Activated T-cell treated with anti-CD3 and anti-CD28 coated beads for 1 hour (primary cell): ENCODE data around the gene LTBP1.
"Not testable (repeated sequence)": the region's sequence is repeated elsewhere in the genome, so short reads cannot be mapped to it uniquely, and the experiment has no call there.

Source experiments
- DNase-seq: peaks from one replicate; pipeline ENCODE4 v3.0.0-alpha.2; 2020; ENCODE audit warnings: low read depth

LTBP1 gene

DNA sequence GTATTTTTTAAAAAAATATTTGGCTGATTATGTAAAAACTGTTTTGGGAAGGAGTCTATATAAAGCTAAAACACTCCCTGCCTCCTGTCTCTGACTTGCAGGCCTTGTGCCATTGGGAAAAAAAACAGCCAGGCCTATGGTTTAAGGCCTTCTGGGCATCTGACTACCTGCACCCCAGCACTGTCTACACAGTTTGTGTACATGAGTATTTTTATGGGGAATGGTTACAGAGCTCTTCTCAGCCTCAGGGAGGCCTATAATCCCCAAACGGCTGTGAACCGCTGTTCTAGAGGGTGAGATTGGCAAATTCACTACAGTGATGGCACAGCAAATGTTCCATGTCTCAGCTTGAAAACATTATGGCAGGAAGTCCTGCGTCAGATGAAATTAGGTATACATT is 96.1 kb downstream of the LTBP1 start:
- DNase-seq: no peak

DNA sequence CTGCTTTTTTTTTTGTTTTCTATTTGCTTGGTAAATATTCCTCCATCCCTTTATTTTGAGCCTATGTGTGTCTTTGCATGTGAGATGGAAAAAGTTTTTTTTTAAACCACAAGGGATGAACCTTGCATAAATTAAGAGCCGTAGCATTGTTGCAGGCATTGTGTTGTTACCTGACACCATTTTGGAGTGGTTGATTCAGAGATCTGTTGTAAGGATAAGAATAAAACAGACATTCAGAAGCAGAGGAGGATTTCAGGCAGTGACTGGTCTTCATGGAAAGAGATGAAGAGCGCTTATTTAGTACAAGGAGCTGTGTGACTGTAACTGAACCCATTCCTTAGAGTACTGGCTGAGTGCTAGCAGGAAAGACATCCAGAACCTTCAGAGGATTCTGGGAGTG is 101.2 kb downstream of the LTBP1 start:
- DNase-seq: no peak

DNA sequence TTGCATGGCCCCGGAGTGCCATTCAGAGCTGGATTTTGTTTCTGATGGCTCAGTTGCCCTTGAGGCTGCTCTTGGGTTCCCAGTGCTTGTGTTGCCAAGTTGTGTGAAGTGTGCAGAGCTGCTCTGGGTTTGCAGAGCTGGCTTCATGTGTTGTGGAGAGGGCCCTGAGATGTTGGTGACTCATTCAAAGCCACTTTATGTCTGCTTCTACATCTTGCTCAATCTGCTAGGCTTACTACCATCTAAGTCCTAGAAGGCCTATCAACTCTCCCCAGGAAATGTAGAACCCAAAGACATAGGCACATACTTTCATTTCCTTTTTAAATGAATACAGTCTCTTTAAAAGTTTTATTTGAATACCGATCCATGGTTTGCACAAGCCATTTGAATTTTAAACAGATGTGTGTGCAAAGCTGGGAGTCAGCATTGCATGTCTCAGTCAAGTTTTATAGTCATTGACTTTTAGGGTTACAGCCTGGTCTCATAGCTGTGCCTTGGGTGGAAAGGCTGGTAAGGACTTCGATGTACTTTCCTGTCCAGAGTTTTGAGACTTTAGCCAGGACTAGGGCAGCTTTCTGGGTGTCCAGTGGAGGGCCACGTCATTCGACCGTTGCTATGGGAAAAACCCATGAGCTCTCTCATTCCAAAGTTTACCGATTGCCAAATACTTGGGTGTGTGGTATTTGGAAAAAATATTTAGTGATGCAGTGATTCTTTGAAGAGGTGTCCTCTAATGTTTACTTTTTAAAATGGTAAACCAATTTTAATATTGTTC is 105.0 kb downstream of the LTBP1 start:
- no peak for DNase-seq

DNA sequence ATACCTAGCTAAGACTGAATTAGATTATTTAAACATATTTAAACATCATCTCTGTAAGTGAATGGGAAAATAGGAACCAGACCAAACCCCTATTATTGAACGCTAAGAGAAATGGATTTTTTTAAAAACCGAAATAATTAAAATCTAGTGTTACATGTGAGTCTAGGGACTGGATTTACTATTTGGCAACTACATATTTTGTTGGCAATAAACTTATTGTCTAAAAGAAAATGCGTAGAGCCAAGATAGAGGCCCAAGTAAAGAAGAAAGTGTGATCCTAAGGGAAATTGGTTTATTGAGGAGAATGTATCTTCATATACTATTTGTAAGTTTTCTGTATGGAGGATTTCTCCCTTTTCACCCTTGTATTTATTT is 105.6 kb downstream of the LTBP1 start:
- DNase-seq: no peak

DNA sequence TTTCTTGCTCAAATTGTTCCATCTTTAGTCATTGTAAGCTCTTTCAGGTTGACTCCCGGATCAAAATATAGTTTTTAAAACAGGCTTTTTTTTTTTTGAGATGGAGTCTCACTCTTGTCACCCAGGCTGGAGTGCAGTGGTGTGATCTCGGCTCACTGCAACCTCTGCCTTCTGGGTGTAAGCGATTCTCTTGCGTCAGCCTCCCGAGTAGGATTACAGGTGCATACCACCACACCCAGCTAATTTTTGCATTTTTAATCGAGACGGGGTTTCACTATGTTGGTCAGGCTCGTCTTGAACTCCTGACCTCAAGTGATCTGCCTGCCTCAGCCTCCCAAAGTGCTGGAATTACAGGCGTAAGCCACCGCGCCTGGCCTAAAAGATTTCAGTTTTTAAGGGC is 106.0 kb downstream of the LTBP1 start:
- DNase-seq: not testable (repeated sequence)

DNA sequence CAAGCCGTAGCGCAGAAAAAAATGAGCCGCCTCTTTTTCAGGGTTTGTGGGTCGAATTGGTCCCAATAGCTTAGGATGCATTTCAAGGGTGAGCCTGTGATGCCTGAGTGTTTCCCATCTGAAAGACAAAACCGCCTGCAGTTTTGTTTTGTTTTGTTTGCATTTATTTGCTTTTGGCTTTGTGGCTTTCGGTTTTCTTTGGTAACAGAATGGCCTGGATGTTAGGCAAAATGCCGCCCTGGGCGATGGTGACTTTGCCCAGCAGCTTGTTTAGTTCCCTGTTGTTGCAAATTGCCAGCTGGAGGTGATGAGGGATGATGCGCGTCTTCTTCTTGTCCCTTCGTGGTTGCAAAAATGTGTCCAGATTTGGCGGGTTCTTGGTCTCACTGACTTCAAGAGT is 109.4 kb downstream of the LTBP1 start:
- no peak for DNase-seq

DNA sequence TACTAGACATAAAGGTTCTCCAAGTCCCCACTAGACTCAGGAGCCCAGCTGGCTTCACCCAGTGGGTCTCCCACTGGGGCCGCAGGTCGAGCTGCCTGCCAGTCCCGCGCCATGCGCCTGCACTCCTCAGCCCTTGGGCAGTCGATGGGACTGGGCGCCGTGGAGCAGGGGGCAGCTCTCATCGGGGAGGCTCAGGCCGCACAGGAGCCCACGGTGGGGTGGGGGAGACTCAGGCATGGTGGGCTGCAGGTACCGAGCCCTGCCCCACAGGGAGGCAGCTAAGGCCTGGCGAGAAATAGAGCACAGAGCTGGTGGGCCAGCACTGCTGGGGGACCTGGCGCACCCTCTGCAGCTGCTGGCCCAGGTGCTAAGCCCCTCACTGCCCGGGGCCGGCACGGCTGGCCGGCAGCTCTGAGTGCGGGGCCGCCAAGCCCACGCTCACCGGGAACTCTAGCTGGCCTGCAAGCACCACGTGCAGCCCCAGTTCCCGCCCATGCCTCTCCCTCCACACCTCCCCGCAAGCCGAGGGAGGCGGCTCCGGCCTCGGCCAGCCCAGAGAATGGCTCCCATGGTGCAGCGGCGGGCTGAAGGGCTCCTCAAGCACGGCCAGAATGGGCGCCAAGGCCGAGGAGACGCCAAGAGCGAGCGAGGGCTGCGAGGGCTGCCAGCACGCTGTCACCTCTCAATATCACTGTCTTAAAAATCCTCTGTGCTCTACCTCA is 110.7 kb downstream of the LTBP1 start:
- not testable (repeated sequence) for DNase-seq

DNA sequence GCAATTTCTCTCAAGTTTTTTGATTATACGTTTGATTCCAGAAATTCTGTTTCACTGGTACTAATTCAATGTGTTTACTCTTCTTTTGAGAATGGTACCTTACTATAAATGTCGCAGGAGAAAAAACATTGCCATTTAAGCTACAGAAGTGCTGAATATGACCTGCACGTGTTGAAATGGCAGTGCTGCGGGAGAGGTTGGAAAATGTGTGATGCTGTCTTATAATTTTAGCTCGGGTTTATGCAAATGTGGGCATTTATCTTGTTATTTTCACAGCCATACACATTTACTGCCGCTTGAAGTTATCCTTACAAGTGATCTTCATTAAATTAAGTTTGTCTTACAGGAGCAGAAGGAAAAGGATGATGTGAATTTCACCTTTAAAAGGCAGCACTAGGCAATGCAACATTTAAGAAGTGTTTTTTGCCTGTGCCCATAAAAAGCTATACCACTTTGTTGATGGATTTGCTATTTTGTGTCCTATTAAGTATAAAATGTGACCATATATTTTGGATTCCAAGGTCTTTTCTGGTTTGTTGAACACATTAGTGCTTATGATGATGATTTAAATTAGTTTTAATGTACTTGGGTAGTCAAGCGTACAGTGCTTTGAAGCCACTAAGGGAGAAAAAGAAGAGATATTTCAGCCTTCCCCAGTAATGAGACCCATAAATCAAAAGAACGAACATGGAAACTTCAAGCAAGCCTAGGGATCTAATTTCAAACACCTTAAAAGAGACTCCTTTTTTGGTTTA is 112.1 kb downstream of the LTBP1 start:
- no peak for DNase-seq

DNA sequence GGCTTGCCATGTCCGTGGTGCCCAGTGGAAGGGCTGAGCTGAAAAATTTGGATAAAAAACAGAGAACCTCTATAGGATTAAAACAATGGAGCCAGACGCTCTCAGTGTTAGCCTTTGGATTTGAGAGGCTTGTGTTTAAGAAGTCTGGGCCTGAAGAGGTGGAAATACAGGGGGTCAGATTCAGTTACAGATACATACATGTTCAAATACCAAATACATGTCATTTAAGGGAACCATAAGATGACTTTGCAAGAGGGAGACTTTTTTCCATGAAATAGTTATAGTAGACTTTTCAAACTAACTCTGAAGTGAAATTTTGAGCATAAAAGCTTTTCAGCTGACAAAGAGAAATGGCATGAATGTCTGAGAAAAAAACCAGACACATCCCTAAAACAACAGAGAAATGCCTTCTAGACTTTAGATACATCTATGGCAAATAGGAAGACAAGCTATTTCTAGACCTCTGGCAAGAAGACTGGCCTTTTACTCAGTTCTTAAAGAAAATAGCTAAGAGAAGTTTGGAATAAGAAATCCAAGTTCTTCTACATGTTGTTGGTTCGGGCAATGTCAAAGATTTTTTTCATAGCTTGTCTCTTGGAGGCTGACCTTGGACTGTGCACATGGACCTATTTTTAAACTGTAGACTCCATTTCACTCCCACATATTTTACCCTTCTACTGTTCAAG is 112.9 kb downstream of the LTBP1 start:
- no peak for DNase-seq

DNA sequence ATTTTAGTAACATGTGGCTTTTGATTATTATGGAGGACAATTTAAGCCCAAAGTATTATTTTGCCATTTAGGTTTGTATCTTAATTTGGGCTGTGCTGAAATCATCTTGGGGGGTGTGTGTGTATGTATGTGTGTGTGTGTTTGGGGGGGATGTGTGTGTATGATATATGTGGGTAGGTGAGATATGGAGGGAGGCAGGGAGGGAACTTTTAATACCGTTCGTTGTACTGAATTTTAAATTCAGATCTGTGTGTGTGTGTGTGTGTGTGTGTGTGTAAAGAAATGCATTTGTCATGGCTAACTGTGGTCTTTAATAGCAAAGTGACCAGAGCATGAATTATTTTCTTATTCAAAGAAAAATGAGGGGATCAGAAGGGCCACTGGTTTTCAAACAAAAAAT is 113.7 kb downstream of the LTBP1 start:
- DNase-seq: no peak

DNA sequence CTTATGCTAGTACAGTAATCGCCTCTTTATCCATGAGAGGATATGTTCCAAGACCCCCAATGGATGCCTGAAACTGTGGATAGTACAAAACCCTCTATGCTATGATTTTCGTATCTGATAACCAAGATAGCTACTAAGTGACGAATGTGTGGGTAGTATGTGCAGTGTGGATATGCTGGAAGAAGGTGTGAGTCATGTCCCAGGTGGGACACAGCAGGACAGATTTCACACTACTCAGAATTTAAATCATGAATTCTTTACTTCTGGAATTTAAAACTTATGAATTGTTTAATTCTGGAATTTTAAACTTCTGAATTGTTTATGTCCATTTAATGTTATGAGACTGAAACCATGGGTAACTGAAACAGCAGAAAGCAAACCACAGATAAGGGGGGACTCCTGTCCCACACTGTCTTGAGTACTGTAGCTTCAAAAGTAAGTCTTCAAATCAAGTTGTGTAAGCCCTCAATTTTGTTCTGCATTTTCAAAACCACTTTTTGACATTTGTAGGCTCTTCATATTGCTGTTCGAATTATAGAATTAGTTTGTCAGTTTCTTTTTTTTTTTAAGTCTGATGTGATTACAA is 116.0 kb downstream of the LTBP1 start:
- DNase-seq: no peak

DNA sequence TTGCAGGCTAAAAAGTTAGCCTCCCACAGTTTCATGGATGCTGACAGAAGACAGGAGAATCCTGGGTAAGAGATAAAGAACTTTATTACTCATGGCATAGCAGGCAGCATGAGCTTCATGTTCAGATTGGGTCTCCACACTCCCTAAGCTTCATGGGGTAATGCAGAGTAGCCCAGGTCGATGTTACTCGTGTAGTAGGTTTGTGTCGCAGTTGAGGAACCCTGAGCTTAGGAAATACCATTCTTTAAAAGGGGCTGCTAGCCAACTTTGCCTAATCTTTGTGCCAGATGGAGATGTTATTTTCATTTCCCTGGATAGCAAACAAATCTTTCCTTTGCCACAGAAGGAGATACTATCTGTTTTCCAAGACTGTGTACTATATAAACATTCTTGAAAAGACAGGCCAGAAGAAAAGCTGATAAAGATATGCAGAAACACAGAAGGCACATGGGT is 117.6 kb downstream of the LTBP1 start:
- no peak for DNase-seq

DNA sequence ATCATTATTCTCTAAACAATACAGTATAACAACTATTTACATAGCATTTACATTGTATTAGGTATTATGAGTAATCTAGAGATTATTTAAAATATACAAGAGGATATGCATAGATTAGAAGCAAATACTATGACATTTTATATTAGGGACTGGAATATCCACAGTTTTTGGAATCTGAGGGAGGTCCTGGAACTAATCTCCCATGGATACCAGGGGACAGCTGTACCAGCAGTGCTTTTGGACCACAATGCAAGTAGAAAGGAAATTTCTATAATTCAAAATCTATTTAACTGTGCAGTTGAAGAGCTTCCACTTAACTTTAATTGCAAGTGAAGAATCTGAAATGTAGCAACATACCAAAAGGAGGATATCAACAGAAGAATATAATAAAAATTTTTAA is 120.8 kb downstream of the LTBP1 start:
- no peak for DNase-seq

DNA sequence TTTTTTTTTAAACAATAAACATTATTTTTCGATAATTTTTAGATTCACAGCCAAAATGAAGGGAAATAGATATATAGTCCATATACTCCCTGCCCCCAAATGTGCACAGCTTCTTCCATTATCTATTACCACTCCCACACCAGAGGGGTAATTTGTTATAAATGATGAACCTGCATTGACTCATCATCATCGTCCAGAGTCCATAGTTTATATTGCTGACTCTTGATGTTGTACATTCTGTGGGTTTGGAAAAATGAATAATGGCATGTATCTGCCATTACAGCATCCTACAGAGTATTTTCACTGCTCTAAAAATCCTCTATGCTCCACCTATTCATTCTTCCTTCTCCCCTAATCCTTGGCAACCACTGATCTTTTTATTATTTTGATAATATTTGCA is 121.5 kb downstream of the LTBP1 start:
- no peak for DNase-seq

DNA sequence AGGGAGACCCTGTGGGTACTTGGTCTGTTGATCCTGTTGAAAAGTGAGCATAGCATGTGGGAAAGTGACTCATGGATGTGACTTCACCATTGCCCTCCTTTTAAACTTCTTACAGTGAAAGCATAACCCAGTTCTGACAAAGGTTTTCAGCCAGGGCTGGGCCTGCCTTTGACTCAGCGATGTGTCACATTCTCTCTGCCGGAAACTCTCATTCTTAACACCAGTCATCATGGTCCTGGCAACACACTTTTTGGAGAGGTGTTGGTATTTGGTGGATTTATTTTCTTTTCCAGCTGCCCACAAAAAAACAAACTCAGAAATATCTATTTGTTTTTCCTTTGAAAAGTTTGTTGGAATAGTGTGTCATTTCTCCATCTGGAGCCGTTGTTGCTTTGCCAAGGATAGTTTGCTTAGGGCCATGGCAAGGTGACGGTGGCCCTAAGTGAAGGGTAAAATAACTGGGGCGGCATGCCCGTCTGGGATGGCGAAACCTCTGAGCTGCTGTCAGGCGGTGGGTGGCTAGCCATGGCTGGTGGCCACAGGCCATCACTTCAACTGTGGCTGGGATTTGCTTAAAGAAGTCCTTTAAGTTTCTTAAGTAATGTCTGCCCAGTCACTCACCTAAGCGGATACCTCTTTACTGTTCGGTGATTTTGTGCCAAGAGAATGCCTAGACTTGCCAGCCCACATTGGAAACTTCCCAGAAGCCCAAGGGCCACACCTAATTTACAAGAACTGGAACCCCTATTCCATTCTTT is 123.3 kb downstream of the LTBP1 start:
- DNase-seq: no peak

DNA sequence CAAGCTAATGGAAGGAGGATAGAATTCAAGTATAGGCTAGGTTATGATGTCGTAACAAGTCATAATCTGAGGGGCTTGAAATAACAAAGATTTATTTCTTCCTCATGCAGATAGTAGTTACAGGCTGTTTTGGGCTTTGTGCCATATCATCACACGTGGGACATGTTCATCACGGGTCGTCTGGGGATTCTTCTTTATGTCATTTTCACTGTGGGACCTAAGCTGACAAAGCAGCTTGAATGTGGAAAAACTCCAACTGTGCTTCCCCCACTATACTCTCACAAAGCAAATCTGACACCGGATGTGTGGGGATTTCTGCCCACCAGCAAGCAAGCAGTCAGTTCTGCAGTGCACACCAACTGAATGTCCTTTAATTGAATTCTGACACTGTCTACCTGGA is 124.8 kb downstream of the LTBP1 start:
- no peak for DNase-seq

DNA sequence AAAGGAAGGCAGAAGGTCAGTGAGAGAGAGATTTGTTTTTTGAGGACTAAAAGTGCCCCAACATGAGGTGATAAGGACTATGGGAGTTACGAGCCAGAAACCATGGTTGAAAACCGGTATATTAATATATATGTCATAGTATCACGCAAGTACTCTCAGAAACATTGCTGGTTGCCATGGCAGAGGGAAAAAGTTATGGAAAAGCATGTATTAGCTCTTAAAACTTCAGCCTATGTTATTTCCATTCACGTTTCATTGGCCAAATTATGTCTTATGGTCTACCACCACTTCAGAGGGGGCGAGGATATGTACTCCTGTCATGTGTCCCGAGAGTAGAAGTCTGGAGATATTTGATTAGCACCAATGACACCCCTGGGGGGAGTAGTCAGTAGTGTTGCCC is 125.9 kb downstream of the LTBP1 start:
- no peak for DNase-seq

DNA sequence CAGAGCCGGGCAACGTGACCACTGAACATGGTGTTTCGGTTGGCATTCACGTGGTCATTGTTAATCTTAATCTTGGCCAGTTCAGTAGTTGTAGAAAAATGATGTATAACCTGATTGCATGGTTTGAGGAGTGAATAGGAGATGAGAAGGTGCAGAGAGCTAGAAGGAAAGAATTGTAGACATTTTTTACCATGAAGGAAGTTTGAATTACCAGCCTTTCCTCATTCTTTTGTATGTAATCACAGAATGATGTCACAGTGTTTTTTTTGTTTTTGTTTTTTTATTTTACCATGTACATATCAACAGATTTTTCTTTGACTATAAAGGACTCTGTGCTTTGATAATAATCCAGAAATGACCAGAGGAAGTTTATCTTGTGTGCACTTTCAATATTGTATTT is 126.3 kb downstream of the LTBP1 start:
- no peak for DNase-seq

DNA sequence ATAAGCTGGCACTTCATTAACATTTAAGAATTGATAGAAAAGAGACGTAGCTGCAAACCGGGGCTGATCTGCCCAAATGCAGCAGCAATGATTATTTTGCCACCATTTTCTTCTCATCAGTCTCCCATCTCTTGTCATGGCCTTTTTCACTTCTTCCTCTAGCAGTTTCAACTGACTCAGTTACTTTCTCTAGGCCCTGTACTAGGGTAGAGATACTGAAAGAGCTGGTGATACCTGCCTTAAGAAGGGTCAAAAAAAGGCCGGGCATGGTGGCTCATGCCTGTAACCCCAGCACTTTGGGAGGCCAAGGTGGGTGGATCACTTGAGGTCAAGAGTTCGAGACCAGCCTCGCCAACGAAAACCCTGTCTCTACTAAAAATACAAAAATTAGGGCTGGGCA is 127.4 kb downstream of the LTBP1 start:
- DNase-seq: no peak

DNA sequence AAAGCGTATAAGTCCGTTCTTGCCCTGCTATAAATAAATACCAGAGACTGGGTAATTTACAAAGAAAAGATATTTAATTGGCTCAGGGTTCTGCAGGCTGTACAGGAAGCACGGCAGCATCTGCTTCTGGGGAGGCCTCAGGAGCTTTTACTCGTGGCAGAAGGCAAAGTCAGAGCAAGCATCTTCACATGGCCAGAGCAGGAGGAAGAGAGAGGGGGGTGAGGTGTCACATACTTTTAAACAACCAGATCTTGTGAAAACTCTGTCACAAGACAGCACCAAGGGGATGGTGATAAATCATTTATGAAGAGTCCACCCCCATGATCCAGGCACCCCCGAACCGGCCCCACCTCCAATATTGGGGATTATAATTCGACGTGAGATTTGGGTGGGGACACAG is 130.6 kb downstream of the LTBP1 start:
- no peak for DNase-seq

DNA sequence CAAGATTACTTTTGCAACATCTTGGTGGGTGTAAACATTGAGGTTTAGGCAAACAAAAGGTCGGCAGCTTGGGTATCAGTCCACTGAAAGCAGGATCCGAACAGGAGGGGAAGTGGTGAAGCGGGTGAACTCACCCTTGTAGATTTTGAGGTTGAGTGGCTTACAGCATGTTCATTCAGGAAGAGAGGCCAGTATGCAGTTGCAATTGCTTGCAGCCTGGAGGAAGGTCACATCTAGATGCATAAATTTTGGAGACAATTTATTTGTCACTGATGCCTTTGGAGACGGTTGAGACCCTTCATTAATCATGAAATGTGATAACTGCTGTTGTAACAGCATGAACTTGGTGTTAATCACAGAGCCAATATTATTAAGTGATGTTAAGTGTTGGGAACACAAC is 131.1 kb downstream of the LTBP1 start:
- no peak for DNase-seq
